Measurements from ENCODE around the gene TUT4.
A peak's percentile ranks its signal among the peaks of the same experiment; 100 is the strongest.

The TUT4 gene, protein sequence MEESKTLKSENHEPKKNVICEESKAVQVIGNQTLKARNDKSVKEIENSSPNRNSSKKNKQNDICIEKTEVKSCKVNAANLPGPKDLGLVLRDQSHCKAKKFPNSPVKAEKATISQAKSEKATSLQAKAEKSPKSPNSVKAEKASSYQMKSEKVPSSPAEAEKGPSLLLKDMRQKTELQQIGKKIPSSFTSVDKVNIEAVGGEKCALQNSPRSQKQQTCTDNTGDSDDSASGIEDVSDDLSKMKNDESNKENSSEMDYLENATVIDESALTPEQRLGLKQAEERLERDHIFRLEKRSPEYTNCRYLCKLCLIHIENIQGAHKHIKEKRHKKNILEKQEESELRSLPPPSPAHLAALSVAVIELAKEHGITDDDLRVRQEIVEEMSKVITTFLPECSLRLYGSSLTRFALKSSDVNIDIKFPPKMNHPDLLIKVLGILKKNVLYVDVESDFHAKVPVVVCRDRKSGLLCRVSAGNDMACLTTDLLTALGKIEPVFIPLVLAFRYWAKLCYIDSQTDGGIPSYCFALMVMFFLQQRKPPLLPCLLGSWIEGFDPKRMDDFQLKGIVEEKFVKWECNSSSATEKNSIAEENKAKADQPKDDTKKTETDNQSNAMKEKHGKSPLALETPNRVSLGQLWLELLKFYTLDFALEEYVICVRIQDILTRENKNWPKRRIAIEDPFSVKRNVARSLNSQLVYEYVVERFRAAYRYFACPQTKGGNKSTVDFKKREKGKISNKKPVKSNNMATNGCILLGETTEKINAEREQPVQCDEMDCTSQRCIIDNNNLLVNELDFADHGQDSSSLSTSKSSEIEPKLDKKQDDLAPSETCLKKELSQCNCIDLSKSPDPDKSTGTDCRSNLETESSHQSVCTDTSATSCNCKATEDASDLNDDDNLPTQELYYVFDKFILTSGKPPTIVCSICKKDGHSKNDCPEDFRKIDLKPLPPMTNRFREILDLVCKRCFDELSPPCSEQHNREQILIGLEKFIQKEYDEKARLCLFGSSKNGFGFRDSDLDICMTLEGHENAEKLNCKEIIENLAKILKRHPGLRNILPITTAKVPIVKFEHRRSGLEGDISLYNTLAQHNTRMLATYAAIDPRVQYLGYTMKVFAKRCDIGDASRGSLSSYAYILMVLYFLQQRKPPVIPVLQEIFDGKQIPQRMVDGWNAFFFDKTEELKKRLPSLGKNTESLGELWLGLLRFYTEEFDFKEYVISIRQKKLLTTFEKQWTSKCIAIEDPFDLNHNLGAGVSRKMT (N-terminal part only)

GRCh38 chr1:52552505-52553361 is at the start of gene TUT4:
TUT4 (minus strand) TSS chr1:52553092; CDS start chr1:52526280, 26,812 bp downstream.
- peak within 1 kb of the TSS; percentile 74 for H3K4me3 ChIP-seq (ENCODE audit: low read length)
- DNase-seq (ENCODE audit: low read depth) = peak; percentile 45
- TF ChIP-seq CTCF (conservative IDR thresholded peaks at IDR 0.05; ENCODE audit: low read depth, low read length) = peak; percentile 24

DNA sequence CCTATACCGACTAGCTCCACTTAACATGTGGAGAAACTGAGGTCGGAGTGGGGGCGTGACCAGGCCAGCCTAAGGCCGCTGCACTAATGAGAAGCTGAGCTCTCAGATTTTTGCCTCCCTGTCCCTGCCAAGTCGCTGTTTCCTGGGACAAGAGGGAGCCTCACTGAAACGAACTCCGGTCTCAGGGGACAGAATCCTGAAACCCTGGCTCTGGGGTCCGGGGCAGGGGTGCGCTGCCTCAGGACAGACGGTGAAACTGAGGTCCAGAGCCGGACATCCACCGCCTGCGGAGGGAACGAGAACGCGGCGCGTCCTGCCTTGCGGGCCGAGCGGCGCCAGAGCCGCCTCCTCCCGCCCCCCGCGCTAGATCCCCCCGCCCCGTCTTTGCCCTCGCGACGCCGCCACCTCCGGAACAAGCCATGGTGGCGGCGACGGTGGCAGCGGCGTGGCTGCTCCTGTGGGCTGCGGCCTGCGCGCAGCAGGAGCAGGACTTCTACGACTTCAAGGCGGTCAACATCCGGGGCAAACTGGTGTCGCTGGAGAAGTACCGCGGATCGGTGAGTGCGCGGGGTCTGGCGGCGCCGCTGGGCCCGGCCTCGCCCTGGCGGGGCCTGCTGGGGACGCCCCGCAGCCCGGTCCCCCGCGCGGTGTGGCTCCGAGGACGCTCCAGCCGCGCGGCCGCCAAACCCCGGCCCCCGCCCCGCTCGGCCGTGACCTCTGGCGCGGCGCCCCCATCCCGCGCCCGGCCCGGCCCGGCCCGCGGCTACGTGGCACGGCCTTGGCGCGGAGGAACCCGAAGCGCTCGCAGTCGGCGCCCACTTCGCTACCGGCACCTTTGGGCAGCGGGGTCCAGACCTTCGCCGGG is 49.3 kb upstream of the TUT4 start, which contains the start of gene GPX7:
Gene GPX7, plus strand, starts transcription at position 381 of the 865 bp plus-strand sequence. Its CDS starts 39 bp downstream, at position 420.
- no peak for DNase-seq (ENCODE audit: low read depth)
- peak within 1 kb of the TSS; percentile 52 for H3K4me3 ChIP-seq (ENCODE audit: low read length)
- no peak for TF ChIP-seq CTCF (conservative IDR thresholded peaks at IDR 0.05; ENCODE audit: low read depth, low read length)

GRCh38 chr1:52601519-52601918 is 48.6 kb upstream of the TUT4 start:
- H3K4me3 ChIP-seq (ENCODE audit: low read length) = peak overlapping the region; percentile 51
- no peak for DNase-seq (ENCODE audit: low read depth)
- no peak for TF ChIP-seq CTCF (conservative IDR thresholded peaks at IDR 0.05; ENCODE audit: low read depth, low read length)

DNA sequence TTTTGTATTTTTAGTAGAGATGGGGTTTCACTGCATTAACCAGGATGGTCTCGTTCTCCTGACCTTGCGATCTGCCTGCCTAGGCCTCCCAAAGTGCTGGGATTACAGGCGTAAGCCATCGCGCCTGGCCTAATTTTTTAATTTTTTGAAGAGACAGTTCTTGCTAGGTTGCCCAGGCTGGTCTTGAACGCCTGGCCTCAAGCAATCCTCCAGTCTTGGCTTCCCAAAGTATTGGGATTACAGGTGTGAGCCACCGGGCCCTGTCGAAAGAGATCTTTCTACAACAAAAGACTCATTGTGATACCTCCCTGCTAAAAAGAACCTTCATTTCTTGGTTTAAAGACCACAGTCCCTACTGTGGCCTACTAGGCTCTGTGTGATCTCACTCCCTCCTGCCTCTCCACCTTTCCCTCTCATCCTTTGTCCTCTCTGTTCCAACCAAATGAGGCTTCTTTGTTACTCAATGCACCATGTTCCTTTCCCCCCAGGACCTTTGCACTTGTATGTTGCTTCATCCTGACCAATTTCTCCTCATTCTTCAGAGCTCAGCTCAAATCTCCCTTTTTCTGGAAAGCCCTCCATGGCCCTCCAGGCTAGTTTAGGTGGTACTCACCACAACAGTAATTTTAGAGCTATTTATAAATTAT is 47.8 kb upstream of the TUT4 start:
- TF ChIP-seq CTCF (conservative IDR thresholded peaks at IDR 0.05; ENCODE audit: low read depth, low read length) = no peak
- no peak overlapping the region for H3K4me3 ChIP-seq (ENCODE audit: low read length)
- DNase-seq (ENCODE audit: low read depth) = no peak

DNA sequence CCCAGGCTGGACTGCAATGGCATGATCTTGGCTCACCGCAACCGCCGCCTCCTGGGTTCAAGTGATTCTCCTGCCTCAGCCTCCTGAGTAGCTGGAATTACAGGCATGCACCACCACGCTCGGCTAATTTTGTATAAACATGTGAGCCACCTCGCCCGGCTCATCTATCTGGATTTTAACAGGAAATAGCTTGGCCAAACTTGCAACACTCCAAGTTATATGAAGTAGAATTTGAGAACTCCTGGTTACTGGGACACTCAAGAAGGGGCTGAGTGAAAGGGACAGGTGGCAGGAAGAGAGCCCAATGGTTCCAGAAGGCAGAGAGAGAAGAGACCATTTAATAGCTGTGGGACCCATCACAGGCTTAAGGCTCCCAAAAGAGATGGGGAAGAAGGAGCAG is 46.3 kb upstream of the TUT4 start:
- no peak for TF ChIP-seq CTCF (conservative IDR thresholded peaks at IDR 0.05; ENCODE audit: low read depth, low read length)
- H3K4me3 ChIP-seq (ENCODE audit: low read length) = no peak overlapping the region
- no peak for DNase-seq (ENCODE audit: low read depth)

Data from retinal pigment epithelial cell (primary cell).